B cell (primary cell): ENCODE data around the gene PDP2.

Experiments used
- EZH2 ChIP-seq: IDR thresholded peaks from 2 replicates; pipeline ENCODE4 v1.6.1; 2012; ENCODE audit warnings: borderline replicate concordance, low read depth, mild to moderate bottlenecking, moderate library complexity, low read length; ENCODE audit not compliant: insufficient read depth, poor library complexity, severe bottlenecking
- TF ChIP-seq, protein P1 (sequence below): fragments of 200-600 bp; IDR thresholded peaks from one replicate; pipeline ENCODE4 v1.8.0; 2022; ENCODE audit warnings: antibody characterized with exemption, mild to moderate bottlenecking

DNA sequence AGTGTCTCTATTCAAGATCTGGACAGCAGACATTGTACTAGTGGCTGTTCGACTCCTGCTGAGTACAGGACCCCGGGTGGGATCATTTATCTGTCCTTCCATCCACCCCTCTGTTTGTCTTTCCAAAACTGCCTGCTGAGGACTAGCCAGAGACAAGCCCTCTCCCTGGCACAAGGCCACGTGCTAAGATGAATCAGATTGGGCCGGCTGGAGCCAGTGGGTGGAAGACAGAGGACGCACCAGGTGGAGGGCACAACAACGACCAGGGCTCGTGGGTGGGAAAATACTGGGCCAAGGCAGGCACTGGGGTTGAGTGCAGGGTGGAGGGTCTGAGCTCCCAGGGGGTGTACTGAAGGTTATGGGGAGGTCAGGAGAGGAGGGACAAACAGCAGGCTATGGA lies 37.5 kb upstream of the PDP2 start:
- TF ChIP-seq, protein P1, sequence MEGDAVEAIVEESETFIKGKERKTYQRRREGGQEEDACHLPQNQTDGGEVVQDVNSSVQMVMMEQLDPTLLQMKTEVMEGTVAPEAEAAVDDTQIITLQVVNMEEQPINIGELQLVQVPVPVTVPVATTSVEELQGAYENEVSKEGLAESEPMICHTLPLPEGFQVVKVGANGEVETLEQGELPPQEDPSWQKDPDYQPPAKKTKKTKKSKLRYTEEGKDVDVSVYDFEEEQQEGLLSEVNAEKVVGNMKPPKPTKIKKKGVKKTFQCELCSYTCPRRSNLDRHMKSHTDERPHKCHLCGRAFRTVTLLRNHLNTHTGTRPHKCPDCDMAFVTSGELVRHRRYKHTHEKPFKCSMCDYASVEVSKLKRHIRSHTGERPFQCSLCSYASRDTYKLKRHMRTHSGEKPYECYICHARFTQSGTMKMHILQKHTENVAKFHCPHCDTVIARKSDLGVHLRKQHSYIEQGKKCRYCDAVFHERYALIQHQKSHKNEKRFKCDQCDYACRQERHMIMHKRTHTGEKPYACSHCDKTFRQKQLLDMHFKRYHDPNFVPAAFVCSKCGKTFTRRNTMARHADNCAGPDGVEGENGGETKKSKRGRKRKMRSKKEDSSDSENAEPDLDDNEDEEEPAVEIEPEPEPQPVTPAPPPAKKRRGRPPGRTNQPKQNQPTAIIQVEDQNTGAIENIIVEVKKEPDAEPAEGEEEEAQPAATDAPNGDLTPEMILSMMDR: no peak
- TF ChIP-seq EZH2: no peak
